GM19025 (cell line): ENCODE measurements around the gene GLRA1.
"Not testable (repeated sequence)": the region's sequence is repeated elsewhere in the genome, so short reads cannot be mapped to it uniquely, and the experiment has no call there.

Experiments used
- ATAC-seq: cut with Tn5 transposase; IDR thresholded peaks from one replicate; pipeline ENCODE4 v1.9.1; 2021; ENCODE audit warnings: mild to moderate bottlenecking, low read depth, moderate library complexity; ENCODE audit not compliant: unreplicated experiment

GLRA1 gene

DNA sequence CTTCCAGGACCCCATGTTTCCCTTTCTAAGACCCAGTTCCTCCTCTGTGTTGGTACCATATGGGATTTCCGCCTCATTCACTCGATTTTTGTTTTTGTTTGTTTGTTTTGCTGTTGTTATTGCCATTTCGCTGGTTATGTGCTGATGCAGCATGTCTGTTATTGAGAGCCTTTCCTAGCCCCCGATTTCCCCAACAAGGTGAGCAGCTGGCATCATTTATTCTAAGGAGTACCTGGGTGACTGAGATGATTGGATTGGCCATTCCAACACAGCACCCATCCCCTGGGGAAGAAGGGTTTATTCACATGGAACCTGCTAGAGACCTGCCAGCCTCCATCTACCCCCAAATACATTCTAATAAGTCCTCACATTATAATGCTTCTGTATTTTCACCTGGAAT is 2.7 kb downstream of the GLRA1 start:
- ATAC-seq: no peak

DNA sequence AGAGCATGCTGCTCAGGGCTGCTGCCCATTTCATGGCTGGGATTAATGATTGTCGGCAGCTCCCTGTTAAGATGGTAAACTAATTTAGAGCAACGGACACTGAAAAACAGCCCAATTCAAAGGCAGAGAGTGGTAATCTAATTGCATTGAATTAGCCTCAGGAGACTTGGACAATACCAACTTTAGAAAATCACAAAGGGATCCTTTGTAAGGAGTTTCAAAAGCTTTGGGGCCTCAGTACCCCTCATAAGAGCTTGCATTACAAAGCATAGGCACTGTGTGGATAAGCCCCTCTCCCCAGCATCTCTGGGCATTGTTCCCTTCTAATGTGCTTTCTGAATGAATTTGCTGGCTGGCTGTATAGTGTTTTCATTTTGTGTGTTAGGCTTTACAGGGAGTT is 6.7 kb downstream of the GLRA1 start:
- no peak for ATAC-seq

DNA sequence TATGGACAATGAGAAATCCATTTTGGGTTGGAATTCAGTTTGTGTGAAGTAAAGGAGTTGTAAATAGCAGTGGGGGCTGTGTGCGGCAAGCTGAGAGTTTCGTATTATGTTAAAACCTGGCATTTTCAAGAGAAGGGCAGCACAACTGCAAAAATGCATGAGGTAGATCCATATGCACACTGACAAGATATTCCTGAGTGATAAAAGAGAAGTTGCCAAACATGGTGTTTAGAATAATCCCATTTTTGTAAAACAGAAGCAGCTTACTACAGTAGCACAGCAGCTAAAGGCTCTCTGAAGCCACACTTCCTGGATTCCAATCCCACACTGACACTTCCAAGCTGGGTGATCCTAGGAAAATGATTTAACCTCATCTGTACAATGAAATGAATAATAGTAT is 11.2 kb downstream of the GLRA1 start:
- no peak for ATAC-seq

DNA sequence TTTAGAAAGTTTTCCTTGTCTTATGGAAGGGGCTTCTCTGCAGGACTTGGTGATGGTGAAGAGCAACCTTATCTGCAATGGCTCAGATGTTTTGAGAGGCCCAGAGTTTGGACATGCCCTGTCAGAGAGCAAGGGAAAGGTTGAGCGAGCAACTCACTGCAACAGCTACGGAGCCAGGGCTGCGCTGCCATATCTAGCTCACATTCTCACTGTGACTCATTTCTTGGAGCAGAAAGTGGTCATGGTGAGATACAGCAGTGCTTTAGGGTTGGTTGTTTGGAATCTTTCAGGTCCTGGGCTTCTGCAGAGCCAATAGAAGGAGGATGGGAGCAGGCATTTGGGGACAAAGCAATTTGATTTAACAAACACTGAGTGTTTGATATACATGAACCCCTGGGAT is 12.3 kb downstream of the GLRA1 start:
- ATAC-seq: no peak

- ATAC-seq: no peak
These were observed 13.6 kb downstream of the GLRA1 start for GRCh38 chr5:151911011-151911410.

DNA sequence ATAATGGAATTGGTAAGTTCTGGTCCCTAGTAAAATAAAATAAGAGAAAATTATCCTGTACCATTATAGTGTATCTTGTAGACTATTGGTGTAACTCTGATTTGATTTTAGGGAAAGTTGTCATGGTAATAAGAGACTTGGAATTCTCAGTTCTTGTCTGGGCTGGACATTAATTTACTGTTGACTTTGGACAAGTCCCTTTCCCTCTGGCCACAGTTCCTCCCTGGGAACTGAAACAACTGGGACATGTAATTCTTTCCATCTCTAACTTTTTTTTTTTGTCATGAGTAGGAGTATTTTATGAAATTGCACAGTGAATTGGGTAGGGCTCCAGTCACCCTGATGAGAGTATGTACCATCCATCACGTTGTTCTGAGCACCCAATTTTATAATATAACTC is 15.0 kb downstream of the GLRA1 start:
- no peak for ATAC-seq

GRCh38 chr5:151906246-151906645 is 18.4 kb downstream of the GLRA1 start:
- ATAC-seq: no peak

DNA sequence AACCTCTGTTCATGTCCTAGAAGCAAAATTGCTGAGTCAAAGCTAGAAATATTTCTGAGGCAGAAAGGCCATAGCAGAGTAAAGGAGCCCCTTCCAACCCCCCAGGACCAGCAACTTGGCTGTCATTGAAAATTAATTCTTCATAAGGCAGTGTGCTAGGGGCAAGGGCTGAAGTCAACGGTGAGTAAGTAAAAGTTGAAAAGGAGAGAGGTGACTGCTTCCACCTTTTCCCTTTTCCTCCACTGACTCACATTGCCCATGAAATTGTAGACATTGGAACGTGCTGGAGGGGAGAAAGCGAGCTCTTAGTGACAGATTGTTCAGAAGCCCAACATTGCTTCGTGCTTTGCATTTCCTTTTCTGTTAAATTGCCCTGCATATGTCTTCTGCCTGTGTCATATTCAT is 19.1 kb downstream of the GLRA1 start:
- ATAC-seq: no peak

GRCh38 chr5:151904909-151905308 is 19.7 kb downstream of the GLRA1 start:
- no peak for ATAC-seq

- ATAC-seq: no peak
These were observed 20.5 kb downstream of the GLRA1 start for GRCh38 chr5:151904127-151904526.

DNA sequence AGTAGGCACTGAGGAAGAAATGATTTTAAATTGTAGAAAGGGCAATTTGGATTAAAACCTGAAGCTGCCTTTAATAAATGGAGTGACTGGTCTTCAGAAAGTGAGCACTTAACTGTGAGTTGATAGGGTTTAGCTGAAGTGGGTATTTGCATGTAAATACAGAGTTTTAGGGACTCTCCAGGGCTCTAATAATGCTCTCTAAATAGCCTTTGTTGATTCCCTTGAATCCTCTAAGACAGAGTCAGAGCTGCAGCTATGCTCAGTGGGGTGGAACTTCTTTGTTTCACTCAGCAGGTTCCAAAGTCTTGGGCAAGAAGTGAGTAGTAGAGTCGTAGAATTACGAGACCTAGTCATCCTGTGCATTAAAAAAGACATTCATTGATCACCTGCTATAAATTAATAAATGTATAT is 21.4 kb downstream of the GLRA1 start:
- peak; percentile 93 for ATAC-seq

DNA sequence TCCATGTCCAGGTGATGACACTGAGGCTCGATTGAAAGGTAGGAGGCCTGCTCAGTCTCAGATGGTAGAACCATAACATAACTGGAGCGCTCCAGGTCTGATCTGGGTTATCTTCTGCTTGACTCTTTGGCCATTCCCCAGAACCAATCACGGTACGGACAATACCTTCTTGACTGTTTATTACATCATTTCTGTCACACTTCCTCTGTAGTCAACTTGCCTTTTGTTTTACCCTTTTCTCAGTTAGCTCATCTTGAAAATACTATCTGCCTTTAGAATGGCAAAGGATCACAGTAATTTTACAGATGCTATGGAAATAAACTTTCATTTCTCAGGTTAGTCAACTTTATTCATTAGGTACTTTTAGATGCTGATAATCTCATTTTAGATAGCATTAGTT is 22.4 kb downstream of the GLRA1 start:
- no peak for ATAC-seq

GRCh38 chr5:151901611-151902010 is 23.0 kb downstream of the GLRA1 start:
- ATAC-seq: no peak

DNA sequence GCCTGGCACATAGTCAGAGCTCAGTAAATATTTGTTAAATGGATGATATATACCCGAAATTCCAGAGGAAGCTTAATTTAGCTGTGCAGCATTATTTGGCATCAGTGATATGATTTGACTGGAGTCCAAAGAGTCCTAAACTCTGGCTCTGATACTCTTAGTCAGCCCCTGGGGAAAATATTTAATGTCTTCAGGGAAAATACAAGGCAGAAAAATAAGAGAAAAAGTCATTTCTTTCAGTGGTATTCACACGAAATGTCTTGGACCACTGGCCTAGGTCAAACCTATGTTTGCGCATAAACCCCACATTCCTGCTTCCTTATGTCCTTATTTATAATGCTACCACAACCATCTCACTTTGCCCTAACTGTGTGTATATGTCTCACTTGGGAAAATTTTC is 23.8 kb downstream of the GLRA1 start:
- ATAC-seq: no peak

- no peak for ATAC-seq
These were observed 25.3 kb downstream of the GLRA1 start for GRCh38 chr5:151899399-151899798.

GRCh38 chr5:151897896-151898295 is 26.8 kb downstream of the GLRA1 start:
- no peak for ATAC-seq

- ATAC-seq: no peak
These were observed 27.6 kb downstream of the GLRA1 start for GRCh38 chr5:151897020-151897552.

- no peak for ATAC-seq
These were observed 28.5 kb downstream of the GLRA1 start for GRCh38 chr5:151896031-151896691.

DNA sequence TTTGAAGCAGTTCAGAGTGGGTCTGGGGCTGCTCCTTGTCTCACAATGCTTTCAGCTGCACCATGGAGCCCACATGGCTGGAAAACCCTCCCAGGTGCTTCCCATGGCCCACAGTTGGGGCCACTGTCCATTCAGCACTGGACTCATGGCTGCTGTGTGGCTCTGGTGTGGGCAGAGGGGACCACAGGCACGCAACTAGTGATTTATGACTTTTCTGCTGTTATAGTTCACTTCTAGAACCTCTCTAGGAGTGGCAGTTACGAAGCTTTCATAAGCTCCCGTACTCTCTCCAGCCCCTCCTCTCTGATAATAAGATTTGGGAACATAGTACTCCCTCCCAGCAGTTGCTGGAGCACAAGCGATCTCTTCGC is 29.0 kb downstream of the GLRA1 start:
- ATAC-seq: no peak

DNA sequence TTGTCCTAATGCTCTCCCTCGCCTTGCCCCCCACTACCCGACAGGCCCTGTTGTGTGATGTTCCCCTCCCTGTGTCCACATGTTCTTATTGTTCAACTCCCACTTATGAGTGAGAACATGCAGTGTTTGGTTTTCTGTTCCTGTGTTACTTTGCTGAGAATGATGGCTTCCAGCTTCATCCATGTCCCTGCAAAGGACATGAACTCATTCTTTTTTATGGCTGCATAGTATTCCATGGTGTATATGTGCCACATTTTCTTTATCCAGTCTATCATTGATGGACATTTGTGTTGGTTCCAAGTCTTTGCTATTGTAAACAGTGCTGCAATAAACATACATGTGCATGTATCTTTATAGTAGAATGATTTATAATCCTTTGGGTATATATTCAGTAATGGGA is 31.2 kb downstream of the GLRA1 start:
- ATAC-seq: not testable (repeated sequence)

DNA sequence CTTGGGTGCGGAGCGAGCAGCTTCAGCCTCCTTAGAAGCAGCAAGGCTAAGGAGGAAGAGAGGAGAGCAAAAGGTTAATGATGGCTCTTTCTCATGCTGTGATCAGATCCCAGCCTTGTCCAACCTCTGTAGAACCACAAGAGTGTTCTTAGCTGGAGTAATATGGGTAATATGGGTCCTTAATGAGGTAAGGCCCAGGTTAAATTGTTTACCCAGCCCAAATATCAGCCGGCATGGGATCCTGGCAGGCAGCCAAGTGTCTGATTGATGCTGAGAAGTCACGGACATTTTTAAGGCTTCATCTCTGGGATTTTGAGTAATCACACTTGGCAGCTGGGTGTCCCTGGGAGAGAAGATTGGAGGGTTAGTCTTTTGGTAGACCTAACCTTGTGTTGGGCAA is 32.3 kb downstream of the GLRA1 start:
- ATAC-seq: no peak

- ATAC-seq: no peak
These were observed 34.4 kb downstream of the GLRA1 start for GRCh38 chr5:151890299-151890698.

DNA sequence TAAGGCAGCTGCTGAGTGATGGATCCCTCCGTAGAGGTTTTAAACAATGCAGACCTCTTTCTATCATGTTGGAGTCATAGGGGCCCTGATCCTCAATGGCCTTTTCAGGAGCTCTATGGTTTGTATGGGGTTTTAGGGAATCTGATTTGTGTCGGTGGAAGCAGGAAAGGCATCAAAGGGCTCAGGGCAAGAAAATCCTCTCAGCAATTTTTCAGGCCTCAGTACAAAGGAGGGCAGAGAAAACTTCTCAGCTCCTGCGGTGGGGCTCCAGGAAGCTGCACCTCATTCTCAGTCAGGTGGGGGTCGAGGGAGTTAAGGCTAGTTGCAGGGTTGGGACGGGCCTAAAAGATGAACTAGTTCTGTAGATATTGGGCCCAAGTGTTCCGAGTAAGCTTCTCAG is 35.0 kb downstream of the GLRA1 start:
- ATAC-seq: no peak
